ENCODE data around the gene P2RX2.

P2RX2 gene

DNA sequence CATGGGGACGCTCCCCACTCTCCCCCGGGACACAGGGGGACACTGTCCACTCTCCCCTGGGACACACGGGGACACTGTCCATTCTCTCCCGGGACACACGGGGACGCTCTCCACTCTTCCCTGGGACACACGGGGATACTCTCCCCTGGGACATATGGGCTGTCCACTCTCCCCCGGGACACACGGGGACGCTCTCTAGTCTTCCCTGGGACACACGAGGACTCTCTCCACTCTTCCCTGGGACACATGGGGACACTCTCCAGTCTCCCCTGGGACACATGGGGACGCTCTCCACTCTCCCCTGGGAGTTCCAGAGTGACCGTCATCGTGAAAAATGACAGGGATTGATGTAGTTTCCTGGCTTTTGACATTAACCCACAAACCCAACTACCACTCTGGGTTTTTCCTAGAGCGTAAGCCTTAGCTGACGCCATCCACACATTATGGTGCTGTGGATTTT is 3.0 kb upstream of the P2RX2 start:
- DNase-seq: no peak
- in situ Hi-C loops (cut with MboI; ENCODE audit: low pct_unique_long_range_greater_than_20kb, low sequenced_read_pairs): no loop called here

DNA sequence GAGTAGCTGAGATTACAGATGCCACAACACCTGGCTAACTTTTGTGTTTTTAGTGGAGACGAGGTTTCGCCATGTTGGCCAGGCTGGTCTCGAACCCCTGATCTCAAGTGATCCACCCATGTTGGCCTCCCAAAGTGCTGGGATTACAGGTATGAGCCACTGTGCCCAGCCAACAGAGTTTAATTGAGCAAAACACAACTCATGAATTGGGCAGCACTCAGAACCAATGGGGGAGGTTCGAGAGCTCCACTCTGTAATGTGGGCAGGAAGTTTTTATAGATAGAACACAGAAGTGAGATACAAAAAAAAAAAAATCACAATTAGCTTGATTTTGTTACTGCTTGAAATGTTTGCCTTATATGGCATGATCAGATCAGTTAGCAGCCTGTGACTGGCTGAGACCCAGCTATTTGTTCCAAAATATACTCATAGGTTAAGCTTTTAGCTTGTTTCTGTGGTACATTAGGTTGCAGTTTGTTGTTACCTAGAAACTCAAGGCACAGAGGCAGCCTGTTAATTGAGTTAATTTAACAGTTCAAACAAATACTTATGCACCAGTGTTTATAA is 1.4 kb upstream of the P2RX2 start:
- no peak for DNase-seq
- in situ Hi-C loops (cut with MboI; ENCODE audit: low pct_unique_long_range_greater_than_20kb, low sequenced_read_pairs): no loop called here

- DNase-seq: no peak
- in situ Hi-C loops (cut with MboI; ENCODE audit: low pct_unique_long_range_greater_than_20kb, low sequenced_read_pairs): no loop called here
These were observed 524 bp upstream of the P2RX2 start for GRCh38 chr12:132617822-132618682.

DNA sequence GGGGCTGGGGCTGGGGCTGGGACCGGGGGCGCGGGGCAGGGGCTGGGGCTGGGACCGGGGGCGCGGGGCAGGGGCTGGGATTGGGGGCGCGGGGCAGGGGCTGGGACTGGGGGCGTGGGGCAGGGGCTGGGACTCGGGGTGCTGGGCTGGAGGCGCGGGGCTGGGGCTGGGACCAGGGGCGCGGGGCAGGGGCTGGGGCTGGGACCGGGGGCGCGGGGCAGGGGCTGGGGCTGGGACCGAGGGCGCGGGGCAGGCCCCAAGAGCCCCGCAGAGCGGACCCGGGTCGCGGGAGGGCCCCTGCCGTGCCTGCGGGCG is 452 bp downstream of the P2RX2 start:
- DNase-seq: no peak
- in situ Hi-C loops (cut with MboI; ENCODE audit: low pct_unique_long_range_greater_than_20kb, low sequenced_read_pairs): no loop called here

GRCh38 chr12:132619386-132620112 is 973 bp downstream of the P2RX2 start:
- in situ Hi-C loops (cut with MboI; ENCODE audit: low pct_unique_long_range_greater_than_20kb, low sequenced_read_pairs): no loop called here

DNA sequence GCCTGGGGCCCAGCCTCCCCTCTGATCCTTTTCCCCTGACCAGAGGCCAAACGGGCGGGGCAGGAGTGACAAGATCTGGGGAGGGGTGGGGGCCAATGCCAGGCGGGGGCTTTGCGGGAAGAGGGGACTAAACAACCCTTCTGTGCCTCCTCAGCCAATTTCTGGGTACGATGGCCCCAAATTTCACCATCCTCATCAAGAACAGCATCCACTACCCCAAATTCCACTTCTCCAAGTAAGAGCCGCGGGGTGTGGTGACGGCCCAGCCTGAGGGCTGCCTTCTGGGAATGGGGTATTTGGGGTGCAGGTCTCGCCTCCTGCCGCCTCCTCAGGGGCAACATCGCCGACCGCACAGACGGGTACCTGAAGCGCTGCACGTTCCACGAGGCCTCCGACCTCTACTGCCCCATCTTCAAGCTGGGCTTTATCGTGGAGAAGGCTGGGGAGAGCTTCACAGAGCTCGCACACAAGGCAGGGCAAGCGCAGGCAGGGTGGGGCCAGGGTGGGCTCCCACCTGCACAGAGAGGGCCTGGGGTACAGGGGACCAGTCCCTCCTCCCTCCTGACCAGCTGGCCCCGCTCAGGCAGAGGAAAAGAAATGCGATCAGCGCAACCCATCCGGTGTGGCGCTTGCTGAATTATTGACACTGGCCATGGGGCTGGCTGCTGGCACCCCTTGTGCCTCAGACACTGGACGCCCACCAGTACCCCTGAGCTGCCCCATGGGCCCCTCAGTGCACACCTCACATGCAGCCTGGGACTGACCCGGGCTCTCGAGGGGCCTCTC is 1.7 kb downstream of the P2RX2 start:
- in situ Hi-C loops (cut with MboI; ENCODE audit: low pct_unique_long_range_greater_than_20kb, low sequenced_read_pairs): no loop called here

More at GRCh38 chr12:132619386-132620112, 973 bp downstream of the P2RX2 start:
- DNase-seq: no peak

DNA sequence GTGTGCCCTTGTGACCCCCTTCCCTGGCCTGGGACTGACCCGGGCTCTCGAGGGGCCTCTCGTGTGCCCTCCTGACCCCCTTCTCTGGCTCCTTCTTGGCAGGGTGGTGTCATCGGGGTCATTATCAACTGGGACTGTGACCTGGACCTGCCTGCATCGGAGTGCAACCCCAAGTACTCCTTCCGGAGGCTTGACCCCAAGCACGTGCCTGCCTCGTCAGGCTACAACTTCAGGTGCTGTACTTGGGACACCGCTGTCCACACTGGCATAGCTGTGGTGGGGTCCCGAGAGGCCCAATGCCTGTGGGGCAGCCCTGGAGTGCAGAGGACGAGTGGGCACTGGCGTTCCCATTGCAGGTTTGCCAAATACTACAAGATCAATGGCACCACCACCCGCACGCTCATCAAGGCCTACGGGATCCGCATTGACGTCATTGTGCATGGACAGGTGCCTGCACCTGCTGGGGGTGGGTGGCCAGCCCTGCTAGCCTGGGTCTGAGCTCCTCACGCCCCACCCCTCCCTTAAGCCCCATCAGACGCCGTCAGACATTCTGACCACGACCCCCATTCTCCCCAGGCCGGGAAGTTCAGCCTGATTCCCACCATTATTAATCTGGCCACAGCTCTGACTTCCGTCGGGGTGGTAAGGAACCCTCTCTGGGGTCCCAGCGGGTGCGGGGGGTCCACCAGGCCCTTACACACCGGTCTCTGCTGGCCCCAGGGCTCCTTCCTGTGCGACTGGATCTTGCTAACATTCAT is 2.5 kb downstream of the P2RX2 start:
- DNase-seq: no peak
- in situ Hi-C loops (cut with MboI; ENCODE audit: low pct_unique_long_range_greater_than_20kb, low sequenced_read_pairs): no loop called here

More for the DNA sequence above, 1.7 kb downstream of the P2RX2 start:
- DNase-seq: no peak

GRCh38 chr12:132621657-132622435 is 3.3 kb downstream of the P2RX2 start:
- in situ Hi-C loops (cut with MboI; ENCODE audit: low pct_unique_long_range_greater_than_20kb, low sequenced_read_pairs): no loop called here
- no peak for DNase-seq

DNA sequence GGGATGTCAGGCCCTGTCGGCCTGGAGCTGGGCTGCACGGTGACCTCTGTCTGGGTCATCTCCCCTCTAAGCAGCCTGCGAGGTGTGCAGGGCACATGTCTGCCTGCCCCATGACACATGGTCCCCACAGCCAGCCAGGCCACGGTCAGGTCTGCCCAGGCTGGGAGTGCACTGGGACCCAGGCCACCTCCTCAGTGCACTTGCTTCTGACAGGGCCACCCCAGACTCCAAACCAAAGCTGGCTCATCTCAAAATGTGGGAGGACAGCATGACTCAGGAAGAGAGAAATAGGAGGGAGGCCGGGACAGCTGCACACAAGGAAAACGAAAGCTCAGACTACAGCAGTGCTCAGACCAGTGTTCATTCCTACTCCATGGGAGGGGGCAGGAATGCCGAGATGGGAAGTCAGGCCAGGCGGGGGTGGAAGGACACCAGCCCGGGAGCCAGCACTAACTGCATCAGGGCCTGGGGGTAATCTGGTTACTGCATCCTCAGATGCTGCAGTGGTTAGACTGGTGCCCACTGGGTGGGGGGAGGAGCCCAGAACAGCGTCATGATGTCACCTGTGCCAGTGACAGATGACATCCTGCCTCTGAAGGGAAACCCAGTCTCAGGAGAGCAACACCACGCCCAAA is 4.0 kb downstream of the P2RX2 start:
- no peak for DNase-seq
- in situ Hi-C loops (cut with MboI; ENCODE audit: low pct_unique_long_range_greater_than_20kb, low sequenced_read_pairs): no loop called here

- in situ Hi-C loops (cut with MboI; ENCODE audit: low pct_unique_long_range_greater_than_20kb, low sequenced_read_pairs): no loop called here
- no peak for DNase-seq
These were observed 4.7 kb downstream of the P2RX2 start for GRCh38 chr12:132623072-132623869.

DNA sequence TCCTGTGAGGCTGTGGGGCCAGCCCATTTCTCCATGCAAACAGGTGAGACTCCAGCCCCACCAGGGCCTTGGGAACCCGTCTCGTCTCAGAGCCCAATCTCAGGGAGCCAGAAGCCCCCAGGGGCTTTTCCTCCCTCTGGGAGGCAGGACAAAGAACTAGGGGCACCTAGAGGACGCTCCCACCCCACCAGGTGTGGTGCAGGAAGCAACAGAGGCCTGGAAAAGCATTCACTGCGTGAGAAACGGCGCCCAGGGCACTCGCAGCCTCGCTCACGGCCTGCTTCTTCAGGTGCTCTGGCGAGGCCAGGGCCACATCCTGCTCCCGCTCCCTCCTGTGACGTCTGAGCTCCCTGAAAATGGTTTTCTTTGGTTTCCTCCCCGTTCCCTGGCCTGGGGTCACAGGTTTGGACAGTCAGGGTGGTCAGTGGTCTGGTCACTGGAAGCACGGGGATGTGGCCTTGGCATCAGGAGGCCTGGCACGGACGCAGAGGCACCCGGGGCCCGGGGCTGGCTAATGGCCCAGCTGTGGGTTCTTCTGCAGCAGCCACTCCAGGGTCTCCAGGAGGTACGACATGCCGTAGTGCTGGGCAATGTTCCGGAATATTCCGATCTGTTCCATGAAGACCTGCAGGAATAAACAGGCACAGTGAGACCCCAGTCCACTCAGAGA is 5.7 kb downstream of the P2RX2 start:
- DNase-seq: no peak
- in situ Hi-C loops (cut with MboI; ENCODE audit: low pct_unique_long_range_greater_than_20kb, low sequenced_read_pairs): no loop called here

DNA sequence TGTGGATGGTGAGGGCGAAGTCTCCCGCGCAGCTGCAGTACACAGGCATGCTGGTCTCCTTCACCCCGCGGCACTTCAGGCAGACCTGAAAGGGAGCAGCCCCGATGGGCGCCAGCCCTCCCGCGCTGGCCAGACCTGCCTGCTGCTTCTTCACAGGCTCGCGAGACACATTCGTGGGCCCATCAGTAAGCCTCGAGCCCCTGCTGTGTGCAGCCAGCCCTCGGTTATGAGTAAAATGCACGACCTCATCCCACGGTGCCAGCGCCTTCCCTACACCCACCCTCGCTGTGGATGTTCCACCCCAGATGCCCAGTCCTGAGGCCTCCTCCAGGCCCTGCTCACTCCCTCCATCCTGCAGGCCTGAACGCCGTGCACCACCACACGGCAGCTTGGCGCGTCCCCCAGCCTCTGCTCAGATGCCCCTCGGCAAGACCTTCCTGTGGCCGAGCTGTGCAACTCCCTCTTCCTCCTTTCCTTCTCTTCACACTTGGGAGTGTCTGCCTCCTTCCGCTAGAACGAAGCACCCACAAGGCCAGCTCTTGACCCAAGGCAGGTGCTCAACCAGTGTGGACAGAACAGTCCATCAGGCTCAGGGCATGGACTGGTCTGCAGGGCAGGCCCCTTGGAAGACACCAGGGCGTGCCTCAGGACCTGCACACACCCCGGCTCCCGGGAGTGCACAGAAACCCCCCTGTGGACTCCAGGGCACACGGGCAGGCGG is 6.5 kb downstream of the P2RX2 start:
- DNase-seq: no peak
- in situ Hi-C loops (cut with MboI; ENCODE audit: low pct_unique_long_range_greater_than_20kb, low sequenced_read_pairs): no loop called here

DNA sequence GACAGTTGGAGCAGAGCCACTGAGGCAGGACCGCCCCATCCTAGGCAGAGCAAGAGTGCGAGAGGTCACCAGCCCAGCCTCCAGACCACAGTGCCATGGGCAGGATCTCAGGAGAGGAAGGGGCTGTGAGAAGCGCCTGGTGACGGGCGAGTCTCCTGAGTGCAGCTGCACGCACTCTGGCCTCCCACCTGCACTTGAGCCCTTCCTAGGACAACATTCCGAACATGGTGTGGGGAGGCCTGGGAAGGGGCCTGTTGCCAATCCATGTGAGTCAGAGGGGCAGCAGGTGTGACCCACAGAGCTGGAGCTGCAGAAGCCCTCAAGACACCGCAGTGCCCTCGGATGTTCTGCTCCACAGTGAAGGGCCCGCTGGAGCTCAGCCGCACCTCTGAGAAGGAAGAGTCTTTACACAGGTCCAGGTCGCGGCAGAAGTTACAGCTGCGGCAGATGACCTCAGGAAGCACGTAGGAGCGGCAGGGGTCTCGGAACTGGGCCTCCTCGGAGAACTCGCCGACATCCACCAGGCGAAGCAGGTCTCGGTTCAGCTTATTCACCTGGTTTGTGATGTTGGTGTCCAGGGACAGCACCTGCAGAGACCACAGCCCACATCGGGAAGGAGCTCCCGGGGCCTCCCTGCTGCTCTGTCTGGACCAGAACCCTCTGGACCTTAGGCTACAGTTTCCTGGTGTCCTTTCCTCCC is 7.3 kb downstream of the P2RX2 start:
- no peak for DNase-seq
- in situ Hi-C loops (cut with MboI; ENCODE audit: low pct_unique_long_range_greater_than_20kb, low sequenced_read_pairs): no loop called here

- in situ Hi-C loops (cut with MboI; ENCODE audit: low pct_unique_long_range_greater_than_20kb, low sequenced_read_pairs): no loop called here
- DNase-seq: no peak
These were observed 10.8 kb downstream of the P2RX2 start for GRCh38 chr12:132629330-132629729.

- no peak for DNase-seq
- in situ Hi-C loops (cut with MboI; ENCODE audit: low pct_unique_long_range_greater_than_20kb, low sequenced_read_pairs): no loop called here
These were observed 12.1 kb downstream of the P2RX2 start for GRCh38 chr12:132630672-132631071.

Data from KBM-7 (cell line).